GM18520 (cell line): ENCODE results near the gene EPS15.
"Not testable (repeated sequence)": the region's sequence is repeated elsewhere in the genome, so short reads cannot be mapped to it uniquely, and the experiment has no call there.

Source experiments
- ATAC-seq: cut with Tn5 transposase; IDR thresholded peaks from one replicate; pipeline ENCODE4 v1.9.1; 2021; ENCODE audit not compliant: unreplicated experiment

The EPS15 gene

DNA sequence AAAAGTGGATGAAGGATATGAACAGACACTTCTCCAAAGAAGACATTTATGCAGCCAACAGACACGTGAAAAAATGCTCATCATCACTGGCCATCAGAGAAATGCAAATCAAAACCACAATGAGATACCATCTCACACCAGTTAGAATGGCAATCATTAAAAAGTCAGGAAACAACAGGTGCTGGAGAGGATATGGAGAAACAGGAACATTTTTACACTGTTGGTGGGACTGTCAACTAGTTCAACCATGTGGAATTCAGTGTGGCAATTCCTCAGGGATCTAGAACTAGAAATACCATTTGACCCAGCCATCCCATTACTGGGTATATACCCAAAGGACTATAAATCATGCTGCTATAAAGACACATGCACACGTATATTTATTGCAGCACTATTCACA, 128.4 kb downstream of the EPS15 start:
- ATAC-seq, result not testable (repeated sequence)

DNA sequence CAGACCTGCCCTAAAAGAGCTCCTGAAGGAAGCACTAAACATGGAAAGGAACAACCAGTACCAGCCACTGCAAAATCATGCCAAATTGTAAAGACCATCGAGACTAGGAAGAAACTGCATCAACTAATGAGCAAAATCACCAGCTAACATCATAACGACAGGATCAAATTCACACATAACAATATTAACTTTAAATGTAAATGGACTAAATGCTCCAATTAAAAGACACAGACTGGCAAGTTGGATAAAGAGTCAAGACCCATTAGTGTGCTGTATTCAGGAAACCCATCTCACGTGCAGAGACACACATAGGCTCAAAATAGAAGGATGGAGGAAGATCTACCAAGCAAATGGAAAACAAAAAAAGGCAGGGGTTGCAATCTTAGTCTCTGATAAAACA, 131.8 kb downstream of the EPS15 start:
- ATAC-seq, result not testable (repeated sequence)

- not testable (repeated sequence) for ATAC-seq
Measured at GRCh38 chr1:51386259-51386658, 132.8 kb downstream of the EPS15 start.

- no peak for ATAC-seq
Measured at GRCh38 chr1:51385776-51386175, 133.3 kb downstream of the EPS15 start.

DNA sequence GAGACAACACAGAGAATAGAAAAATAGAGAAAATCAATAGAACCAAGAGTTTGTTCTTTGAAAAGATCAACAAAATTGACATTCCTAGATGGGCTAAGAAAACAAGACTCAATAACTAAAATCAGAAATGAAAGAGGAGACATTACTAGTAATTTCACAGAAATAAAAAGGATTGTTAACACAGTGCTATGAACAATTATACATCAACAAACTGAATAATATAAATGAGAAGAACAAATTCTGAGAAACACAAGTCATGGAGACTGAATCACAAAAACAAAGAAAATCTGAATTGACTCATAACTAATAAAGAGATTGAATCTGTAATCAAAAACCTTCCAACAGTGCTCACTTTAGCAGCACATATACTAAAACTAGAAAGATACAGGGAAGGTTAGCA, 137.1 kb downstream of the EPS15 start:
- no peak for ATAC-seq

DNA sequence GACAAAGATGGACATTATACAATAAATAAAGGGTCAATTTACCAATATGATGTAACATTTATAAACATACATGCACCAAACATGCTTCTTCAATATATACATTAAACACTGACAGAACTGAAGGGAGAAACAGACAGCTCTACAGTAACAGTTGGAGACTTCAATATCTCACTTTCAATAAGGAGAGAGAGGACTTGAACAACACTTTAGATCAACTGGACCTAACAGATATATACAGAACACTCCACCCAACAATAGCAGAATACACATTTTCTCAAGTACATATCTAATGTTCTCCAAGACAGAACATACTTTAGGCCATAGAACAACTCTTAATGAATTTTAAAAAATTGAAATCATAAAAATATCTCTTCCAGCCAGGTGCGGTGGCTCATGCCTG, 138.1 kb downstream of the EPS15 start:
- no peak for ATAC-seq

DNA sequence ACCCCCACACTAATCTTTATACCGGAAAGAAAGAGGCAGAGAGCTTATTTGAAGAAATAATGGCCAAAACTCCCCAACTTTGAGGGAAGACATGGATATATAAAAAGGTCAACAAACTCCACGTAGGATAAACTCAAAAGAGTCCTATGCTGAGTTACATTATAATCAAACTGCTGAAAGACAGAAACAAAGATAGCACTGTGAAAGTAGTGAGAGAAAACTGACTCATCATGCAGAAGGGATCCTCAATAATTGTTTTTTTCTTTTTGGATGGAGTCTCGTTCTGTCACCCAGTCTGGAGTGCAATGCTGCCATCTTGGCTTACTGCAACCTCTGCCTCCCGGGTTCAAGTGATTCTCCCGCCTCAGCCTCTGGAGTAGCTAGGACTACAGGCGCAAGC, 140.2 kb downstream of the EPS15 start:
- no peak for ATAC-seq

DNA sequence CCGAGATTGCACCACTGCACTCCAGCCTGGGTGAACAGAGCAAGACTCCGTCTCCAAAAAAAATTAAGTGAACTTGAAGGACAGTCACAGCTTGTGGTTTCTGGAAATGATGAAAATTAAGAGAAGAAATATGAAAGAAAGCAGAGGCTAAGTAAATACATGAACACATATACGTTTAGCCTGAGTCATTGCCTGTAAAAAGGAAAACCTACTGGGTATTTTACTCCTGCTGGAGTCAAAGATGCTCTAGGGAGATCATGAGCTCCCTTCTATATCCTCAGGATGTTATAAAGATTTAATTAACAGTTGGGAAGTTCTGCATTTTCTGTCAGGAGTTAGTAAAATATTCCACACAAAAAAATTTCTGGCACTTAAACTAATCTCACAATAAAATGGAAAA, 145.2 kb downstream of the EPS15 start:
- no peak for ATAC-seq

DNA sequence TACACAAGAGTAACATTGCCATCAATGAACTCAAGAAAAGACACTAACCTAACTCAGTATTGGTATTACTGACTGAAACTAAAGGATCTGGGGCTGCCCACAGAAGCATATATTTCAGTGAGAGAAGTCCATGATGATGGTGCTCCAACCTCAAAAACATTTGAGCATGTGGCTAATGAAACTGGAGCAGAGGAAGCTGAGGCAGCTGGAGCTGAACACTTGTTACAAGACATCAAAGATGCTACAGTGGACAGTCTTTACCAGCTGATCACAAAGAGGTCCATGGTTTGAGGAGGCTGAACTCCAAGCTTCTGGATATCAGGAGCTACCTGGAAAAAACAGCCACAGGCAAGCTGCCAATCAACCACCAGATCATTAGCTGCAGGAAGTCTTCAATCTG, 146.5 kb downstream of the EPS15 start:
- ATAC-seq, result no peak

DNA sequence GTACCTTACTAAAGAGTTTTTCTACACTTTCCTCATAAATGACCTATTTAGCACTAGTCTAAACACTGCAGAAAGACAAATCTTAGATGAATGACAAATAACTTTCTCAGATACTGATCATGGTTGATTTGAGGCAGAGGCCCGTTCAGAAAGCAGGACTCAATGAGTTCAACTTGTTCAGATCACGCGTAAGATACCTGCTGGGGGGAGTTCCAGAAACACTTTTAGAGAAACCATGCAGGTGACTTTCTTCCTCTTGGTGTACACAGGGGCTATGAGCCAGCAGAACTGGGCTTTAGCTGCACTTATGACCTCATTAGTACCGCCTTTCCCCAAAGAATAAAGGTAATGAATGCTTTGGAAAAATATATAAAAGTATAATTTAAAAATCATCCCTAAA, 149.9 kb downstream of the EPS15 start:
- no peak for ATAC-seq

- no peak for ATAC-seq
Measured at GRCh38 chr1:51365774-51366173, 153.3 kb downstream of the EPS15 start.

DNA sequence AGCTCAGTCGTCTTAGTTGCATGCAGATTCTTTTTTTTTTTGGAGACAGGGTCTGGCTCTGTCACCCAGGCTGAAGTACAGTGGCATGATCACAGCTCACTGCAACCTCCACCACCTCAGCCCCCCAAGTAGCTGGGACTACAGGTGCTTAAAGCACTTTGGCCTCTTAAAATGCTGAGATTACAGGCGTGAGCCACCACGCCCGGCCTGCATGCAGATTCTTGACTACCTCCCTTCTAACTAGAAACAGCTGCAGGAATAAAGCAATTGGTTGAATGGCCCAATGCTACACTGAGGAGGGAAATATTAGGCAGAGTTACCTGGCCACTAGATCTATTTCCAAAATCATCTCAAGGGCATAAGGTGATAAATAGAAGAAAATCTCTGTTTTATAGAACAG, 159.2 kb downstream of the EPS15 start:
- no peak for ATAC-seq

- ATAC-seq, result no peak
Measured at GRCh38 chr1:51355382-51355781, 163.7 kb downstream of the EPS15 start.

DNA sequence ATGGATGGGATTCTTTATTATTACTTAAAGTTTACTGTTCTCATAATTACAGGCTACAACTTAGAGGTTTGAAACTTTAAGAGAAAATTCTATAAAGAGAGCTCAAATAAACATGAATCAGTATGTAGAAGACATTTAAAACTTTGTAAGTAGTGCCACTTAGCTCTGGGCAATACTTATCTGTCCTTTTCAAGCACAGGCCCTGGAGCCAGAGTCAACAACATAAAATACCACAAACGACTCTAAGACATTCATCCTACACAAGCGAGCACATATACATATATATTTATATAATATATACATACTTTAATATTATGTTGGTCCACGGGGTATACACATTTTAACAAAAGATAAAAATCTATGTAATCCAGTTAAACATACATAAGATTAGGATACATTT, 164.7 kb downstream of the EPS15 start:
- ATAC-seq, result no peak

DNA sequence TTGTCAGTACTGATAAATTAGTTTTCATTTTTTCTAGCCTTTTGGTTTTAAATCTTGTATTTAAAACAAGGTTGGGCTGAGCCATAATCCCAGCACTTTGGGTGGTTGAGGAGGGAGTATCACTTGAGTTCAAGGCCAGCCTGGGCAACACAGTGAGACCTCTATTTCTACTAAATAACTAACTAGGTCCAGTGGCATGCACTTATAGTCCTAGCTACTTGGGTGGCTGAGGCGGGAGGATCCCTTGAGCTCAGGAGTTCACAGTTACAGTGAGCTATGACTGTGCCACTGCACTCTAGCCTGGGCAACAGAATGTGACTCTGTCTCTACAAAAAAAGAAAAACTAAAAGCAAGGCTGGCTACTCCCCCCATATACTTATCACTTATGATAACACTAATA, 167.2 kb downstream of the EPS15 start:
- ATAC-seq, result no peak

DNA sequence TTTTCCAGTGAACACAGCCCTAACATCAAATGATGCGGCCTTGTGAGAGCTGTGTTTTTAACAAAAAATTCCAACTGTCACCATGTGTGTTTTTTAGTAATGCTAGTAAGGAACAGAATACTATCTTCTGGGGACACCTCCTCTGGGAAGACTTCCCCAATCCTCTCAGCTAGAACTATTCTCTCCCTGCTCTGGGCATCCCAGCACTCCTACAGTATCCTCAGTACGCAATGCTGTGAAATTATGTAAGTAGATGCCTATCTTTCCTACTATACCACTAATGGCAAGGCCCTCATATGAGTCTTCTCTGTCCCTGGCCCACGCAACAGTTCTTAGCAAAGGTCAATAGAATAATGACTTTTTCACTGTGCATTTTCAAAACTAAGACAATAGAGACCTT, 169.2 kb downstream of the EPS15 start:
- no peak for ATAC-seq

DNA sequence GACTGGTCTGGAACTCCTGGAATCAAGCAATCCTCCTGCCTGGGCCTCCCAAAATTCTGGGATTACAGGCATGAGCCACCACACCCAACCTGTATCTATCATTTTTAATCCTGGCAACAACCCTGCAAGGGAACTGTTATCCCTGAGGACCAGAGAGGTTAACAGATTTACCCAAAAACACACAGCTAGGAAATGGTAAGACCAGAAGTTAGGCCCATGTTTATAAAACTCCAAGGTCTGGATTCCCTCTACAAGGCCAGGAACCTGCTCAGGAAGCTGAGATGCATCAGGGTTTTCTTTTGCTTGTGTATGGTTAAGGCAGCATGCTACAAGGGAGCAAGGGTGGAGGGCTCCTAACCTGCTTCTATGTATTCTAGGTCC, 170.9 kb downstream of the EPS15 start:
- no peak for ATAC-seq

DNA sequence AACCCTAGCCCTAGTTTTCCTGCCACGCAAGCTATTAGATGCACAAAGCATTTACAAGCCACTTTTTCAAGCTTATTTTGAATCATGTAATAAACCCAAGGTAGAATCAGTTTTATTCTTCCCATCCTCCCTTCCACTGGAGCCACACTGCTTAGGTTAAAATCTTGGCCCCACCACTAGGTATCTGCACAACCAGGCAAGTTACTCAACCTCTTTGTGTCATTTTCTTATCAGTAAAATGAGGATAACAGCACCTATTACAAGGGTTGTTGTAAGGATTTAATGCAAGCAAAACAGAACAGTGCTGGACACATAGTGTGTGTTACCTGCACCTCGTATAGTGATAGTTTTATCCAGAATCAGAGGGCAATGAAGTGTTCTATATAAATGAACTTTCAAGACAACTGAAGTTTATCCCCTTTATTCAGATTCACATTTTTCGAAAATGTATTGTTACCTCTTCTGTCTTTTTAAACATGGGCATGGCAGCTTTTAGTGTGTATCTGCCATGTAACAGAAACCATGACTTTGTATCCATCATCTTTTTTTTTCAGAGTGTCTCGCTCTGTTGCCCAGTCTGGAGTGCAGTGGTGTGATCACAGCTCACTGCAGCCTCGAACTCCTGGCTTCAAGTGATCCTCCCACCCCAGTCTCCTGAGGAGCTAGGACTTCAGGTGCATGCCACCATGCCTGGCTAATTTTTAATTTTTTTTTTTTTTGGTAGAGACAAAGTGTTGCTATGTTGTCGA, 171.5 kb downstream of the EPS15 start:
- ATAC-seq, result no peak

GRCh38 chr1:51346086-51346942, 172.8 kb downstream of the EPS15 start:
- no peak for ATAC-seq

- no peak for ATAC-seq
Measured at GRCh38 chr1:51345300-51345687, 173.8 kb downstream of the EPS15 start.

GRCh38 chr1:51344602-51345299, 174.3 kb downstream of the EPS15 start:
- no peak for ATAC-seq

DNA sequence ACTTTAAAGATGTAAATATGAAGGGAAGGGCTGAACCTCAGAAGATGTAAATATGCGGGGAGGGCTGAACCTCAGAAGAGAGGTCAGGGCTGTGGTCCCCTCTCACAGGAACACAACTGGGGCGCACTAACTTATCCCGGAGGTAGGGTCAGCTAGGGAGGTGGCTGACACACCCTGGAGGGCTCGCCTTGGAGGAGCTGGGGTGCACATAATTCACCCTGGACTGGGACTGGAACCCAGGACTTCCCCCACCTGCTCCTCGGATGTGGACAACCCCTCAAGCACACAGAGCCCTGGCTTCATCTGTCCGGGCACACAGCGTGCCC, 174.8 kb downstream of the EPS15 start:
- ATAC-seq, result no peak
